Measurements from ENCODE around the gene CCIN. TPM values are rescaled to one million over a fixed set of nuclear protein-coding genes. Genes with fewer than 3 reads are reported as not detected.
A peak's percentile ranks its signal among the peaks of the same experiment; 100 is the strongest.
"Not testable (repeated sequence)": the region's sequence is repeated elsewhere in the genome, so short reads cannot be mapped to it uniquely, and the experiment has no call there.

CCIN gene
- polyA plus RNA-seq, 2 of the 4 experiments (the other 2 are of a cell fraction) = not detected

- no peak for TF ChIP-seq RCOR1 (IDR thresholded peaks at IDR 0.05; ENCODE audit: low read depth, low read length)
- TF ChIP-seq ESRRA (IDR thresholded peaks at IDR 0.05; ENCODE audit: borderline replicate concordance, low read length) = no peak
- no peak for TF ChIP-seq ZFP36 (IDR thresholded peaks at IDR 0.05; ENCODE audit: borderline replicate concordance, partially characterized antibody)
- TF ChIP-seq ZNF302 (CRISPR knock-in tag; IDR thresholded peaks at IDR 0.05) = no peak
- no peak for TF ChIP-seq NPAS2 (CRISPR knock-in tag; IDR thresholded peaks at IDR 0.05; ENCODE audit: borderline replicate concordance)
- no peak for TF ChIP-seq JUN (IDR thresholded peaks at IDR 0.05)
- TF ChIP-seq EHMT2 (IDR thresholded peaks at IDR 0.05; ENCODE audit: low read depth) = no peak
- no peak overlapping the region for H3K4me3 ChIP-seq
- 95% methylated on average over 6 of the region's 6 CpGs for WGBS (ENCODE audit: missing lambda C conversion rate)
- H3K4me1 ChIP-seq = peaks cover 14% of the 10 kb centered on the region; the same call in 2 of the 3 replicates
- H3K9me3 ChIP-seq = peaks cover 16% of the 10 kb centered on the region
- ChIA-PET POLR2A (no interaction called here), CTCF (interaction anchor here (1.3 to 16.6 kb wide), 6 partner anchors 8 to 148 kb away, joined by 3 to 321 read pairs (median 8); no protein-coding TSS in a partner anchor)
- FAIRE-seq (no peak), DNase-seq (ENCODE audit: low read depth in 1 of 2, low spot score in 1 of 2) (no peak), ATAC-seq (no peak)
- no peak overlapping the region for H3K4me2 ChIP-seq
- no peak overlapping the region for H3K27ac ChIP-seq
Measured at GRCh38 chr9:36156116-36156515, 13.1 kb upstream of the CCIN start.

- peak; percentile 93 for TF ChIP-seq MAFK (IDR thresholded peaks at IDR 0.05; ENCODE audit: partially characterized antibody)
- no peak for TF ChIP-seq JUNB (IDR thresholded peaks at IDR 0.05)
- no peak for TF ChIP-seq TP53 (CRISPR knock-in tag; IDR thresholded peaks at IDR 0.05)
- no peak for TF ChIP-seq ZC3H11A (IDR thresholded peaks at IDR 0.05)
- TF ChIP-seq ZNF302 (CRISPR knock-in tag; IDR thresholded peaks at IDR 0.05) = no peak
- TF ChIP-seq NFE2L2 (conservative IDR thresholded peaks at IDR 0.05; ENCODE audit: low read length) = peak; percentile 93
- TF ChIP-seq PHF8 (IDR thresholded peaks at IDR 0.05; ENCODE audit: borderline replicate concordance, low read depth) = no peak
- WGBS (ENCODE audit: missing lambda C conversion rate) = 95% methylated on average over 2 of the region's 2 CpGs
- peaks cover 16% of the 10 kb centered on the region for H3K9me3 ChIP-seq
- no peak overlapping the region for H3K4me3 ChIP-seq
- POLR2A ChIA-PET = no interaction called here
- peak overlapping the region in 1 of 2 experiments; percentile 74; a peak in 4 of 6 replicates for H3K27ac ChIP-seq
- H3K4me2 ChIP-seq = no peak overlapping the region
- ATAC-seq (no peak), FAIRE-seq (no peak), DNase-seq (ENCODE audit: low read depth in 1 of 2, low spot score in 1 of 2) (no peak)
- peaks cover 32% of the 10 kb centered on the region for H3K4me1 ChIP-seq
- CTCF ChIA-PET = interaction anchor here (1.2 to 16.6 kb wide), 4 partner anchors 8 to 135 kb away, joined by 4 to 321 read pairs (median 9); no protein-coding TSS in a partner anchor
Measured at GRCh38 chr9:36158122-36158521, 11.1 kb upstream of the CCIN start.

DNA sequence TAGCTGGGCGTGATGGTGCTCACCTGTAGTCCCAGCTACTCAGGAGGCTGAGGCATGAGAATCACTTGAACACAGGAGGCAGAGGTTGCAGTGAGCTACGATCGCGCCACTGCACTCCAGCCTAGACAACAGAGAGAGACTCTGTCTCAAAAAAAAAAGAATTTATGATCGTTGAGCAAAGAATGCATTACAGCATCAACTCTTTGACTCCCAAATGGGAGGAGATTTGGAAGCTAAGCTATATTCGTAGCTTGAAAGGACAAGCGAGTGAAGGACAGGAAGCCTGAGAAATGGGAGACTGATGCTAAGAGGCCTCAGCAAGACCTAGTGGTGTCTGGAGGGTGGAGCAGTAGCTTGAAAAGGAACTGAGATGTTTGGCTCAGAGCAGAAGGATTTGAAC is 10.3 kb upstream of the CCIN start:
- TF ChIP-seq USF2 (IDR thresholded peaks at IDR 0.05) = no peak
- TF ChIP-seq CBX2 (IDR thresholded peaks at IDR 0.05; ENCODE audit: borderline replicate concordance, low read depth) = no peak
- TF ChIP-seq HDAC2 (IDR thresholded peaks at IDR 0.05) = no peak
- no peak for TF ChIP-seq REST (IDR thresholded peaks at IDR 0.05)
- no peak for TF ChIP-seq JUN (IDR thresholded peaks at IDR 0.05)
- no peak for TF ChIP-seq HOXA7 (CRISPR knock-in tag; IDR thresholded peaks at IDR 0.05)
- TF ChIP-seq, protein P1, sequence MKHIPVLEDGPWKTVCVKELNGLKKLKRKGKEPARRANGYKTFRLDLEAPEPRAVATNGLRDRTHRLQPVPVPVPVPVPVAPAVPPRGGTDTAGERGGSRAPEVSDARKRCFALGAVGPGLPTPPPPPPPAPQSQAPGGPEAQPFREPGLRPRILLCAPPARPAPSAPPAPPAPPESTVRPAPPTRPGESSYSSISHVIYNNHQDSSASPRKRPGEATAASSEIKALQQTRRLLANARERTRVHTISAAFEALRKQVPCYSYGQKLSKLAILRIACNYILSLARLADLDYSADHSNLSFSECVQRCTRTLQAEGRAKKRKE (CRISPR knock-in tag; IDR thresholded peaks at IDR 0.05; ENCODE audit: low read depth) = no peak
- TF ChIP-seq KDM5A (IDR thresholded peaks at IDR 0.05) = no peak
- no peak for TF ChIP-seq MAZ (IDR thresholded peaks at IDR 0.05; ENCODE audit: borderline replicate concordance, low read depth, low read length)
- no peak for TF ChIP-seq ZSCAN20 (CRISPR knock-in tag; IDR thresholded peaks at IDR 0.05)
- no peak for TF ChIP-seq PHF8 (IDR thresholded peaks at IDR 0.05; ENCODE audit: borderline replicate concordance, low read depth)
- TF ChIP-seq RNF2 (IDR thresholded peaks at IDR 0.05; ENCODE audit: borderline replicate concordance, low read depth) = no peak
- TF ChIP-seq RARB (CRISPR knock-in tag; IDR thresholded peaks at IDR 0.05) = no peak
- no peak for TF ChIP-seq HOXB13 (CRISPR knock-in tag; IDR thresholded peaks at IDR 0.05; ENCODE audit: low read depth)
- TF ChIP-seq FOSL2 (IDR thresholded peaks at IDR 0.05) = no peak
- TF ChIP-seq FOSL2 (CRISPR knock-in tag; IDR thresholded peaks at IDR 0.05) = no peak
- no peak for TF ChIP-seq NFE2L2 (conservative IDR thresholded peaks at IDR 0.05; ENCODE audit: low read length)
- DNase-seq (ENCODE audit: low read depth in 1 of 2, low spot score in 1 of 2) = no peak
- H3K4me3 ChIP-seq = no peak overlapping the region
- POLR2A ChIA-PET = interaction anchor here (1.3 kb wide), 1 partner anchor 32 kb away, joined by 3 read pairs; no protein-coding TSS in a partner anchor
- H3K9me3 ChIP-seq = peaks cover 16% of the 10 kb centered on the region
- peaks cover 40% of the 10 kb centered on the region for H3K4me1 ChIP-seq
- WGBS (ENCODE audit: missing lambda C conversion rate) = 92% methylated on average over 7 of the region's 7 CpGs
- CTCF ChIA-PET = interaction anchor here (1.0 to 16.6 kb wide), 5 partner anchors 9 to 135 kb away, joined by 3 to 321 read pairs (median 5); no protein-coding TSS in a partner anchor
- no peak overlapping the region for H3K4me2 ChIP-seq
- peak overlapping the region in 1 of 2 experiments; percentile 6; a peak in 2 of 6 replicates for H3K27ac ChIP-seq
- no peak for FAIRE-seq
- ATAC-seq = no peak

- Histone ChIP-seq H3K9me3 (peaks cover 16% of the 10 kb centered on the region), H3K4me1 (peaks cover 40% of the 10 kb centered on the region)
- 81% methylated on average over 4 of the region's 4 CpGs for WGBS (ENCODE audit: missing lambda C conversion rate)
- H3K4me2 ChIP-seq; DNase-seq (ENCODE audit: low read depth in 1 of 2, low spot score in 1 of 2); H3K4me3 ChIP-seq; ATAC-seq; FAIRE-seq; H3K27ac ChIP-seq: not testable (repeated sequence)
- ChIA-PET POLR2A (interaction anchor here (1.3 kb wide), 1 partner anchor 31 kb away, joined by 3 read pairs; no protein-coding TSS in a partner anchor), CTCF (interaction anchor here (1.0 to 16.6 kb wide), 5 partner anchors 10 to 136 kb away, joined by 3 to 321 read pairs (median 5); no protein-coding TSS in a partner anchor)
Measured at GRCh38 chr9:36159509-36159908, 9.7 kb upstream of the CCIN start.
